ENCODE results near the gene TRPM2.
"Not testable (repeated sequence)": the region's sequence is repeated elsewhere in the genome, so short reads cannot be mapped to it uniquely, and the experiment has no call there.

The TRPM2 gene

DNA sequence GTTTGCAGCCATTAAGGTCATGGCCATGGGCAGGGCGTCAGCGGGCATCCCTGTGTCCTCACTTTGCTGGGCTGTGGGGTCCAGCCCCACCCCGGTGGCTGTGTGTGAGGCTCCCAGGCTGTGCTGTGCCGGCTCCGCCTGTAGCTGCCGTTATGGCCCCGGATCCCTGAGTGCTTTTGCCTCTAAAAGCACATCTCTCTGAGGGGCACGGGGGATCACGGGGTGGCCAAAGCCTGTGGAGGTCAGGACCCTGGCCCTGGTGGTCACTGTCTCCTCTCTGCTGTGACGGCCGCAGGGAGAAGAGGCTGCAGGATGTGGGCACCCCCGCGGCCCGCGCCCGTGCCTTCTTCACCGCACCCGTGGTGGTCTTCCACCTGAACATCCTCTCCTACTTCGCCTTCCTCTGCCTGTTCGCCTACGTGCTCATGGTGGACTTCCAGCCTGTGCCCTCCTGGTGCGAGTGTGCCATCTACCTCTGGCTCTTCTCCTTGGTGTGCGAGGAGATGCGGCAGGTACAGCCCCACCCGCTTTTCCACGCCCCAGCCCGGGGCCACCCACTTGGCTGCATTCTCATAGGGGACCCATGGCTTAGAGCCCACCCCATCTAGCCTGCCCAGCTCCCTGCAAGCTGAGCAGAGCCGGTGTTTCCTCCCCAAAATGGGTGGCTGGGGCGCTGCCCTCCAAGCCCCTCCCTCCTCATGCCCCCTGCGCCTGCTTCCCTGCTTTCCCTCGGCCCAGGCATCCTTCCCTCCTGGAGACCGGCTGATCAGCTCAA is 48.2 kb downstream of the TRPM2 start:
- TF ChIP-seq ZFX (IDR thresholded peaks at IDR 0.05; ENCODE audit: borderline replicate concordance), result no peak
- TF ChIP-seq, protein P1, sequence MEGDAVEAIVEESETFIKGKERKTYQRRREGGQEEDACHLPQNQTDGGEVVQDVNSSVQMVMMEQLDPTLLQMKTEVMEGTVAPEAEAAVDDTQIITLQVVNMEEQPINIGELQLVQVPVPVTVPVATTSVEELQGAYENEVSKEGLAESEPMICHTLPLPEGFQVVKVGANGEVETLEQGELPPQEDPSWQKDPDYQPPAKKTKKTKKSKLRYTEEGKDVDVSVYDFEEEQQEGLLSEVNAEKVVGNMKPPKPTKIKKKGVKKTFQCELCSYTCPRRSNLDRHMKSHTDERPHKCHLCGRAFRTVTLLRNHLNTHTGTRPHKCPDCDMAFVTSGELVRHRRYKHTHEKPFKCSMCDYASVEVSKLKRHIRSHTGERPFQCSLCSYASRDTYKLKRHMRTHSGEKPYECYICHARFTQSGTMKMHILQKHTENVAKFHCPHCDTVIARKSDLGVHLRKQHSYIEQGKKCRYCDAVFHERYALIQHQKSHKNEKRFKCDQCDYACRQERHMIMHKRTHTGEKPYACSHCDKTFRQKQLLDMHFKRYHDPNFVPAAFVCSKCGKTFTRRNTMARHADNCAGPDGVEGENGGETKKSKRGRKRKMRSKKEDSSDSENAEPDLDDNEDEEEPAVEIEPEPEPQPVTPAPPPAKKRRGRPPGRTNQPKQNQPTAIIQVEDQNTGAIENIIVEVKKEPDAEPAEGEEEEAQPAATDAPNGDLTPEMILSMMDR (IDR thresholded peaks at IDR 0.05), result no peak
- no peak overlapping the region for H3K27ac ChIP-seq

DNA sequence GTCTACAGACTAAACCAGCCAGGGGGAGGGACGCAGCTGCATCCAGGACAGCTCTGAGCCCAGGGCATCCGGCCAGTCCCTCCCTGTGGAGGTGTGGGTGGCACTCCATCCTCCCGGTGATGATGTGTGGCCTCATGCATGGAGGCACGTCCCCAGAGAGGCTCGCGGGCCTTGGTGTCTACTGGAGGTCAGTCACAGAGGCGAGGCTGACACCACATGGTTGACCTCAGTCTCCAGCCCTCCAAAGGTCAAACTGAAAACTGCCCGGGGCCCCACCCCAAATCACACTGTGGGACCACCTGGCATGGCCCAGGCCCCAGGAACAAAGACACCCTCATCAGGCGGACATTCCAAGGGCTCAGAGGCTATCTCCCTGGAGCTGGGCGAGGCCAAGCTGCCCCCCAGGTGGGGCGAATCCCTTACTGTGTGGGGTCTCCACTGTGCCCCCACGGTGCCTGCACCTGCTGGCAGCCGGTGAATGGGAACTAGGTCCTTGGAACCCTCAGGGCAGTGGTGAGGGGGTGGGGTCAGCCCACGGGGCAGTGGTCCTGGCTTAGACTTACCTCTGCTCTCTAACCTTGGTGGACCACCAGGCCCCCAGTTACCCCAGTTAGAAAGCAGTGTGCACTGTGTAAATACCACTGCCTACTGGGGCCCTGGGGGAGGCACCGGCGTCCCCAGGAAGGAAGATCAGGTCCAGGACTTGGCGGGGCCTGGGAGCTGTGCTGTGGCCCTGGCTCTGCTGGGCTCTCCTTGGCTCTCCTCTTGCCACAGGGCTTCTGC is 49.1 kb downstream of the TRPM2 start:
- no peak overlapping the region for H3K27ac ChIP-seq
- TF ChIP-seq ZFX (IDR thresholded peaks at IDR 0.05; ENCODE audit: borderline replicate concordance), result no peak
- TF ChIP-seq, protein P1 (IDR thresholded peaks at IDR 0.05), result no peak

DNA sequence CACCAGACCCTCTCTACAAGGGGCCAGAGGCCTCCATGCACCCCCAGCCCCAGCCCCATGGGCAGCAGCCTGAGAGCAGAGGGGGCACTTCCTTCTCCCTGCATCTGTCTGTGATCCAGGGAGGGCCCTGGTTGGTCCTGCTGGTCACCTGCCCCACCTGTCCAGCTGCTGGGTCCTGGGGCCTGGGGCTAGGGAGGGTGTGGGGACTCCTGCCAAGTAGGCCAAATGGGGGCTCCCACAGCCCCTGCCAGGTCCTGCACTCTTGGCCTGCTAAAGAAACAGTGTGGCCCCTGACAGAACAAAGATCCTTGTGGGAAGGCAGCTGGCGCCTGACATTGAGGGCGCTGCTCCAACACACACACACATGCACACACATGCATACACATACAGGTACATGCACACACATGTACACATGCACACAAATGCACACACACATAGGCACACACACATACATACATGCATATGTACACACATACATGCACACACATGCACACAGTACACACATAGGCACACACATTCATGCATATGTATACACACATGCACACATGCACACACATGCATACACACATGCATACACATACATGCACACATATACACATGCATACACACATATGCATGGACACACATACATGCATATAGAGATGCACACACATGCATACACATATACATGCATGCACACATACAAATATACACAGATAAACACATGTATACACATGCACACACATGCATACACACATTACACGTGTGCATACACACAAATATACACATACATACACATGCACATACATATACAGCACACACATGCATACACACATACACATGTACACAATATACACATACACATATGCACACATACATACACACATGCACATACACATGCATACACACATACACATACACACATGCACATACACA is 49.9 kb downstream of the TRPM2 start:
- no peak for TF ChIP-seq ZFX (IDR thresholded peaks at IDR 0.05; ENCODE audit: borderline replicate concordance)
- TF ChIP-seq, protein P1 (IDR thresholded peaks at IDR 0.05), result no peak

DNA sequence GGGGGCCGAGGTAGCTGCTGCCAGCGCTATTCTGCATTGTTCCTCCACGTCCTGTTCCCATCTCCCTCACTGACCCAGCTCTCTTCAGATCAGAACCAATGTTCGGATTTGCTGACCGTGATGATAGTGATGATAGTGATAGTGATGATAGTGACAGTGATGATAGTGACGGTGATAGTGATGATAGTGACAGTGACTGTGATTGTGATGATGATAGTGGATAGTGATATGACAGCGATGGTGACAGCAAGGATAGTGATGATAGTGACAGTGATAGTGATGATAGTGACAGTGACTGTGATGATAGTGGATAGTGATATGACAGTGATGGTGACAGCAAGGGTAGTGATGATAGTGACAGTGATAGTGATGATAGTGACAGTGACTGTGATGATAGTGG is 51.1 kb downstream of the TRPM2 start:
- not testable (repeated sequence) for H3K27ac ChIP-seq

More for the DNA sequence above, 49.9 kb downstream of the TRPM2 start:
- no peak overlapping the region for H3K27ac ChIP-seq

DNA sequence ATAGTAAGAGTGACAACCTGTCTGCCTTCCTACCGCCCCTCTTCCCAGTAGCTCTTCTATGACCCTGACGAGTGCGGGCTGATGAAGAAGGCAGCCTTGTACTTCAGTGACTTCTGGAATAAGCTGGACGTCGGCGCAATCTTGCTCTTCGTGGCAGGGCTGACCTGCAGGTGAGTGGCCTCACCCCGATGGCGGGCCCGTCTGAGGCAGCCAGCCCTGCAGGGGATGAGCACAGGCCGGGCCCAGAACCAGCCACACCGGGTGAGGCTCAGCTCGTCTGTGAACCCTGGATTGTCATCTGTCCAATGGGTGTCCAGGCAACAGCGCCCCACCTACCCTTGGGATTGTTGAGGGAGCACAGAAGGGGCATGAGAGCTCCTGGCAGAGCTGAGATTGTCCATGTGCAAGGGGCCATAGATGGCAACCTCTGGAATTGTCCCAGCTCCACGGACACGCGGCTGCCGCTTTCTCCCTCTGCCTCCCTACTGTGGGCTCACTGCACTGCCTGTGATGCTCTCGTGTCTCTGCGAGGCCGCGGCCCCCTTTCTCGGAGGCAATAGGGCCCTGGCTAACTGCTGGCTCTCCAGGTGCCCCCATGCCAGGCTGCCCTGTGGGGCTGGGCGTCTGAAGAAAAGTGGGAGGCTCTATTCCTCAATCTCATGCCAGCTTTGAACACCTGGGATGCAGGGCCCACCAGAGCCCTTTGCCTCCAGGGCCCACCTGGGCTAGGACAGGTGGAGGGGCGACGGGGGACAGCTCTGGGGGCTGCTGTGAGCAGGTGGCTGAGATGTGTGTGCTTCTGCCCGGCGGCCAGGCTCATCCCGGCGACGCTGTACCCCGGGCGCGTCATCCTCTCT is 51.9 kb downstream of the TRPM2 start:
- H3K27ac ChIP-seq, result no peak overlapping the region
- TF ChIP-seq, protein P1 (IDR thresholded peaks at IDR 0.05), result no peak
- no peak for TF ChIP-seq ZFX (IDR thresholded peaks at IDR 0.05; ENCODE audit: borderline replicate concordance)

DNA sequence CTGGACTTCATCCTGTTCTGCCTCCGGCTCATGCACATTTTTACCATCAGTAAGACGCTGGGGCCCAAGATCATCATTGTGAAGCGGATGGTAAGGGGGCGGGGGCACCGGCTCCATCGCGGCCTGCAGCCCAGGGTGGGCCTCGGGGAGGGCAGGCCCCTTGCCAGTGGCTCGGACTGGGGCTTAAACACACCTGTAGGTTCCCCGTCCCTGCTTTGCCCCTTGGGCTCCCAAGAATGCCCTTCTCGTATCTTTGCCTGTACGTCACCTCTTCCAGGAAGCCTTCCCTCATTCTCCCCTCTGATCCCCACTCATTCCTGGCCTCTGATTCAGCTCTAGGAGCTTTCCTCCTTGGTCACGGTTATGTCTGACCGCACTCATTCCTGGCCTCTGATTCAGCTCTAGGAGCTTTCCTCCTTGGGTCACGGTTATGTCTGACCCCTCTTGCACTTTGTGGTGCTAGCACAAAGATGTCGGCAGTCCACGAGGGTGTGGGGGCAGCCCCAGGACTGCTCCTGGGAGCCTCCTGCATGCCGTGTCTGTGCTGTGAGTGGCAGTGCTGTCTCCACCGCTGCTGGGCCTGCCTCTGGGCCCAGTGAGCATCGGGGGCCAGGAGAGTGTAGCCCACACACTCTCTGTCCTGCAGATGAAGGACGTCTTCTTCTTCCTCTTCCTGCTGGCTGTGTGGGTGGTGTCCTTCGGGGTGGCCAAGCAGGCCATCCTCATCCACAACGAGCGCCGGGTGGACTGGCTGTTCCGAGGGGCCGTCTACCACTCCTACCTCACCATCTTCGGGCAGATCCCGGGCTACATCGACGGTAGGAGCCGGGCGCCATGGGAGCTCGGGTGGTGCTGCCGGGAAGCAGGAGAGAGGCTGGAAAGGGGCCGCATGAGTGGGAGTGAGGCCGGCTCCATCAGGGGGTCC is 52.8 kb downstream of the TRPM2 start:
- TF ChIP-seq, protein P1 (IDR thresholded peaks at IDR 0.05), result no peak
- TF ChIP-seq ZFX (IDR thresholded peaks at IDR 0.05; ENCODE audit: borderline replicate concordance), result no peak

More for the DNA sequence above, 52.8 kb downstream of the TRPM2 start:
- H3K27ac ChIP-seq, result no peak overlapping the region
